Panc1 (cell line): ENCODE results near the gene DOK6. TPM values are rescaled to one million over a fixed set of nuclear protein-coding genes. Genes with fewer than 3 reads are reported as not detected.

Source experiments
- ATAC-seq: fragments of 200-7000 bp; cut with Tn5 transposase; 2 replicates; pipeline ENCODE4 v1.9.1; 2020; ENCODE audit warnings: mild to moderate bottlenecking, moderate library complexity
- BruUV-seq: library from RNA; stranded (reverse); fragments of 400-500 nt; replicated peaks from 2 replicates; lab custom pipeline; 2021; lab: Mats Ljungman, UMichigan
- CTCF ChIA-PET: fragments of 300-600 bp; sonication (Branson Sonifier 250); formaldehyde crosslinking; loops from one replicate; lab custom pipeline; 2022; ENCODE audit warnings: antibody characterized with exemption; lab: Charles Lee
- POLR2A ChIA-PET: fragments of 300-600 bp; sonication (Branson Sonifier 250); formaldehyde crosslinking; loops from one replicate; lab custom pipeline; 2022; ENCODE audit warnings: antibody characterized with exemption; lab: Charles Lee
- DNase-seq: peaks from one replicate; pipeline ENCODE4 v3.0.0-alpha.2; 2010; ENCODE audit warnings: low read depth, low spot score
- H3K27ac ChIP-seq: 2 replicates; pipeline ENCODE4 v1.5.1; 2011; ENCODE audit warnings: mild to moderate bottlenecking, low read length, inconsistent platforms
- H3K27me3 ChIP-seq: fragments of 200-500 bp; sonication (Bioruptor generic); 2 replicates; pipeline ENCODE4 v1.6.0; 2014; ENCODE audit warnings: low read length, inconsistent platforms; ENCODE audit not compliant: control insufficient read depth, insufficient read depth
- H3K36me3 ChIP-seq: fragments of 200-500 bp; sonication (Bioruptor generic); 2 replicates; pipeline ENCODE4 v1.5.1; 2014; ENCODE audit warnings: inconsistent platforms, mild to moderate bottlenecking, low read length, moderate library complexity; ENCODE audit not compliant: control insufficient read depth, insufficient read depth
- H3K4me1 ChIP-seq: 2 replicates; pipeline ENCODE4 v1.5.1; 2011; ENCODE audit warnings: inconsistent platforms, mild to moderate bottlenecking, low read length, moderate library complexity; ENCODE audit not compliant: control insufficient read depth, insufficient read depth
- H3K4me3 ChIP-seq, 2 experiments: 2 replicates each; pipeline ENCODE4 v1.5.1; 2011 to 2012; ENCODE audit warnings: low read depth in 2 of 2, low read length in 2 of 2, mild to moderate bottlenecking in 2 of 2, inconsistent platforms in 1 of 2, moderate library complexity in 1 of 2
- H3K9me3 ChIP-seq: fragments of 200-500 bp; sonication (Bioruptor generic); 2 replicates; pipeline ENCODE4 v1.5.1; 2014; ENCODE audit warnings: low read depth, mild to moderate bottlenecking, inconsistent platforms, low read length, moderate library complexity; ENCODE audit not compliant: control insufficient read depth, insufficient read depth
- CTCF ChIP-seq: fragments of 450-650 bp; IDR thresholded peaks from 2 replicates; pipeline ENCODE4 v1.5.1; 2017; ENCODE audit warnings: mild to moderate bottlenecking
- POLR2AphosphoS5 ChIP-seq: IDR thresholded peaks from 2 replicates; pipeline ENCODE4 v1.6.1; 2012; ENCODE audit warnings: mild to moderate bottlenecking, low read depth, low read length, moderate library complexity
- REST ChIP-seq, 2 experiments: IDR thresholded peaks; 2 replicates each; pipeline ENCODE4 v1.6.1; 2011 to 2012; ENCODE audit warnings: low read depth in 2 of 2, control low read depth in 1 of 2, low read length in 1 of 2, mild to moderate bottlenecking in 1 of 2, moderate library complexity in 1 of 2; ENCODE audit not compliant: insufficient read depth in 1 of 2
- SIN3A ChIP-seq: IDR thresholded peaks from 2 replicates; pipeline ENCODE4 v1.6.1; 2012; ENCODE audit warnings: low read depth, mild to moderate bottlenecking, low read length, moderate library complexity, borderline replicate concordance; ENCODE audit not compliant: insufficient read depth
- TCF7L2 ChIP-seq: IDR thresholded peaks from 2 replicates; pipeline ENCODE4 v1.6.1; 2011; ENCODE audit warnings: mild to moderate bottlenecking, low read depth, low read length, inconsistent platforms
- in situ Hi-C: cut with HindIII; loops from 2 replicates; pipeline ENCODE4 v1.10.0; 2016; ENCODE audit warnings: low sequenced_read_pairs, low pct_unique_long_range_greater_than_20kb
- intact Hi-C: fragments of 100-400 bp; cut with micrococcal nuclease; formaldehyde crosslinking; loops from one replicate; pipeline ENCODE4 v1.10.0; 2022; ENCODE audit not compliant: unreplicated experiment
- total RNA-seq: library from RNA; stranded (reverse); gene quantifications from one replicate; pipeline ENCODE4 v1.2.1, GENCODE V29; 2021; ENCODE audit not compliant: unreplicated experiment

Gene DOK6
- total RNA-seq, 1 experiment from 2014 or later: not detected

- Histone ChIP-seq H3K36me3 (no peaks in the 10 kb centered on the region), H3K4me1 (no peaks in the 10 kb centered on the region), H3K4me3 (no peak overlapping the region), H3K27ac (no peak overlapping the region), H3K9me3 (no peaks in the 10 kb centered on the region), H3K27me3 (no peaks in the 10 kb centered on the region)
- ChIA-PET POLR2A (no interaction called here), CTCF (no interaction called here)
- DNase-seq (no peak), ATAC-seq (no peak)
- in situ Hi-C loops (no loop called here), intact Hi-C loops (no loop called here)
- TF ChIP-seq REST (IDR thresholded peaks at IDR 0.05; ENCODE audit: insufficient read depth in 1 of 2, low read depth in 2 of 2, low read length in 1 of 2): no peak
- TF ChIP-seq CTCF: no peak
- TF ChIP-seq SIN3A: no peak
- no peak for TF ChIP-seq POLR2AphosphoS5
- TF ChIP-seq TCF7L2: no peak
- BruUV-seq: no TSS peak
Observed at GRCh38 chr18:69651243-69651642, 250.6 kb downstream of the DOK6 start.

- intact Hi-C loops (no loop called here), in situ Hi-C loops (no loop called here)
- Histone ChIP-seq H3K4me3 (no peak overlapping the region), H3K9me3 (no peaks in the 10 kb centered on the region), H3K36me3 (no peaks in the 10 kb centered on the region), H3K27ac (no peak overlapping the region), H3K4me1 (no peaks in the 10 kb centered on the region), H3K27me3 (no peaks in the 10 kb centered on the region)
- no TSS peak for BruUV-seq
- ATAC-seq (no peak), DNase-seq (no peak)
- CTCF ChIA-PET: no interaction called here
- POLR2A ChIA-PET: no interaction called here
- no peak for TF ChIP-seq TCF7L2
- no peak for TF ChIP-seq SIN3A
- TF ChIP-seq REST (IDR thresholded peaks at IDR 0.05; ENCODE audit: insufficient read depth in 1 of 2, low read depth in 2 of 2, low read length in 1 of 2): no peak
- no peak for TF ChIP-seq CTCF
- no peak for TF ChIP-seq POLR2AphosphoS5
Observed at GRCh38 chr18:69655816-69656215, 255.1 kb downstream of the DOK6 start.
